Endometrial microvascular endothelial cells (primary cell): Measurements from ENCODE around the gene PITX1. TPM values are rescaled to one million over a fixed set of nuclear protein-coding genes. Genes with fewer than 3 reads are reported as not detected.

ENCODE experiments used
- in situ Hi-C: cut with HindIII; loops from 2 replicates; pipeline ENCODE4 v1.10.0; 2017; ENCODE audit warnings: low sequenced_read_pairs, low pct_unique_long_range_greater_than_20kb; ENCODE audit errors: inconsistent ontology term
- total RNA-seq: library from RNA; depleted of rRNA; stranded (reverse); fragments of >200 nt; gene quantifications from one replicate; pipeline ENCODE4 v1.2.3, GENCODE V29; 2015; ENCODE audit errors: inconsistent ontology term

The PITX1 gene
- total RNA-seq, 1 donor from 2014 or later, result not detected

DNA sequence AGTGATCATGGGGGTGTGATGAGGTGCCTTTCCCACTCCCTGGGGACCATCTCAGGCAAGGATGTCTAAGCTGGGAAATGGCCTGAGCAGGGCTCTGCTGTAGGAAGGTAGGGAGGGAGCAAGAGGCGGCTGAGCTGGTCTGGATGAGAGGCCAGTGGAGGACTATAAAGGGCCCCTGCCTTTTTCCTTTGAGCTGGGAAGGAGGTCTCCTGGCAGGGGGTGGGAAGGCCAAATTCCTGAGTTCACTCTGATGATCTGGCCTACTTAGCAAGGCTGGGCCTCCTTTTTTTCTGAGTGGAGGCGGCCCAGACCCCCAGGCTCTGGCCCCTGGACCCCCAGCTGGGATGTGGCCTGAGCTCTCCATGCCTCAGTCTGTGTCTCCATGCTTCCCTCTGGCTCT is 14.3 kb upstream of the PITX1 start:
- in situ Hi-C loops, result no loop called here

DNA sequence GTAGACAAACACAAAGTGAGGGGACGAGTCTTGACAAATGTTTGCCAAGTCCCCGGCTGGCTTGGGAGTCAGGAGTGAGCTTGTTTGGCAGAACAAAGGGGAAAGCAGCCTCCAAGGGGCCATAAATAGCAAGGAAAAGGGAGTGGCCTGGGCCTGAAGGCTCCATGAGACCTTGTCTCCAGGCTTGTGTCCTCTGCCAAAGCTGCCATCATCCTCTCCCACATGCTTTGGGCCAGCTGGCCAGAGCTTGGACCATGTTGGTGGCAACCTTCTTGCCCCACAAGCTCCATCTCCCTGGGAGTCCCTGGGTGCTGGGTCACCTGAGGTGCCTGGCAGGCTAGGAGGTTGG is 13.3 kb upstream of the PITX1 start:
- in situ Hi-C loops, result no loop called here

DNA sequence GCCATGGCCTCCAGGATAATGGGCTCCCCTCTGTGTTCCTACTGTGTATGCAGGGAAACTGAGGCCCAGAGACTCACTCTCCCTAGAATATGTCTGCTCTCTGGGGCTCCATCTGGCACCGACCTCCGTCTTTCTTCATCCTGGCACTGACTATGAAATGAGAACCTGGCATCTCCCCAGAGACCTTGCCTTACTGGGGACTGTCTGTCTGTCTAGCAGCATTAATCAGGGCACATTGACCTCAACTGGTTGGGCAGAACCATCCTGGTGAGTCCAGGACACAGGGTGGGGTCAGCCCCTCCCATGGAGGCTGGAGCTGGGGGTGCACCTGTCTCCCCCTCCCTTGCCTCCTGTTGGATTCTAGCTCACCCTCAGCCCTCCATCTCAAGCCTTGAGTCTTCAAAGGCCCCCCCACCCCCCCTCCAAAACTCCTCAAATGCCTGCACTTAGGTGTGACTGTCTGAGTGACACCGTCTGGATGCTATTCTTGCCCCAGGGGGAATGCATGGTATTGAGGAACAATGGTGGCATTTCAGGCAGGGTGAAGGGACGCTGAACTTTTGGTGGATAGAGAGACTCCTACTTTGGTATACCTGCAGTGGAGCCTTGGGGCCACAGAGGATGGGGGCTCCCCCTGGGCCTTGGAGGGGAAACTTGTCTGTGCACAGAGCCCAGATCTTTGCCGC is 12.8 kb upstream of the PITX1 start:
- in situ Hi-C loops, result no loop called here

GRCh38 chr5:135045488-135045887 is 11.5 kb upstream of the PITX1 start:
- in situ Hi-C loops, result no loop called here

- in situ Hi-C loops, result no loop called here
Observed at GRCh38 chr5:135042595-135042994, 8.6 kb upstream of the PITX1 start.

GRCh38 chr5:135041726-135042125 is 7.7 kb upstream of the PITX1 start:
- in situ Hi-C loops, result no loop called here

- in situ Hi-C loops, result no loop called here
Observed at GRCh38 chr5:135041145-135041587, 7.1 kb upstream of the PITX1 start.

DNA sequence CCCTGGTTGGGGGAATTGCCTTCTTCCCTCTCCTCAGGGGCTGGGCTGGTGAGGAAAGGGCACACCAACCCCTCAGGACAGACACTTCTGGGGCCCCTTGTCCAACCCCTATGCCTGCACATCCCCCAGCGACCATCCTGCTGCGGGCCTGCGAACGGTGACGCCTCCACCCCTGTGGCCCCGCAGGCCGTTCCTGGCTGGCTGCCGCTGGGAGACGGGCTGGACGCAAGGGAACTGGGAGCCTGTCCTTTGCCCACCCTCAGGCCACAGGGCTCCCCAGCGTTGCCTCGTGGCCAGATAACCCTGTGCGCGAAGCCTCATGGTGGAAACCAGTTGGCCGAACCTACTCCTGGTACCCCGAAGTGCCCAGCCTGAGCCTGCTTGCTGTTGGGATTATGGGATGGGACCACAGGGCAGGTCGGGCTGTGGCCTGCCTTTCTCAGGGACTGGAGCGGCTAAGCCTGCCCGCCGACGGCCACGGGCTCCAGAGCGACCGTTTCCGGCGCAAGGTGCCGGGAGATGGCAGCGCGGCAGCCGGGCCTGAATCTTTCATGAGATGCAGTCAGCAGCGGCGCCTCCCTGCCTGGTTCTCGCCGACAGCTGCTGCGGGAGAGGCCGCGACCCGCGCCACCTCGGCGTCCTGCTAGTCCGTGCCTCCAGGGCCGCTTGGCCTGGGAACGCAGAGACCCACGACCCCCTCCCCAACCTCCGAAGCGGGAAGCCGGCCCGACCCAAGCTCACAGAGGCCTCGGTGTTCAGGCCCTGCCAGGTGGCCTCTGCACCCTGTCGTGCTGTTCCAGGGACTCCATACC is 6.5 kb upstream of the PITX1 start:
- in situ Hi-C loops, result no loop called here

DNA sequence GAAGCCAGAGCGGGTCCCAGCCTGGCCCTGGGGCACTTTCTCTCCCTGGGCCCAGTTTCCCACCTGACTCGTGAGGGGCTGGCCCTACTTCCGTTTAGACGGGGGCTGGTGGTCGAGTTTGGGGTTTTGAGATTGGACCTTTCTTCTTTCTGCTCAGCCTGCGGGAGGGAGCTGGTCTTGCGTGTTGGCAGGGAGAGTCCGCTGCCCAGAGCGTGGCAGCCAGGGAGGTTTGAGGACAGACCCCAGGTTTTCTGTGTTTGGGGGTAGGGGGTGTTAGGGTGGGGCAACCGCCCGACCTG is 6.0 kb upstream of the PITX1 start:
- in situ Hi-C loops, result no loop called here

GRCh38 chr5:135039271-135040033 is 5.4 kb upstream of the PITX1 start:
- in situ Hi-C loops, result no loop called here

- in situ Hi-C loops, result no loop called here
Observed at GRCh38 chr5:135038813-135039270, 4.8 kb upstream of the PITX1 start.

DNA sequence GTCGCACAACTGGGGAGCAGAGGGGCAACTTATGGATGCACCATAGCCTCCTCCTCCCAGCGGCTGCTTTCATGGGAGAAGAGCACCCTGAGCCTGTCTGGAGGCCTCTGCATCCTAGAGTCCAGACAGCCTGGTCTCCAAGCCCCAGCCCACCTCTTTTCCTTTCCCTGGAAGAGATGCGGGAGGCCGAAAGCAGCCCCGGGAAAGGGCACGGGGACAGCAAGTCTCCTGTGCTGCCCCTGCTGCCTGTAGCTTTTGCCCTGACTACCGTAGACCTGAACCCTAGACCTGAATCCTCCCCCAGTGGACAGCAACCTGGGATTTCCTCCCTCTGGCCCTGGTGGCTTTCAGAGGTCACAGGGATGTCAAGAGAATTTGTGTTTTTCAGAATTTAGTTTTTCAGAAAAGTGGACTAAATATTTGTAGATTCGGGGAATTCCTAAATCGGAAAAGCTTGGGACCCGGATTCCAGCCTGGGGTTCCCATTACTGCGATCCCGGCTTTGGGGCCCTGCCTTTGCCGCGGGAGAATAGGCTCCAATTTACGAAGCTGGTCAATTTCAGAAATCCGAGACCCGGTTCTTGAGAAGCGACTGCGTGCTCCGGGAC is 4.3 kb upstream of the PITX1 start:
- in situ Hi-C loops, result no loop called here

DNA sequence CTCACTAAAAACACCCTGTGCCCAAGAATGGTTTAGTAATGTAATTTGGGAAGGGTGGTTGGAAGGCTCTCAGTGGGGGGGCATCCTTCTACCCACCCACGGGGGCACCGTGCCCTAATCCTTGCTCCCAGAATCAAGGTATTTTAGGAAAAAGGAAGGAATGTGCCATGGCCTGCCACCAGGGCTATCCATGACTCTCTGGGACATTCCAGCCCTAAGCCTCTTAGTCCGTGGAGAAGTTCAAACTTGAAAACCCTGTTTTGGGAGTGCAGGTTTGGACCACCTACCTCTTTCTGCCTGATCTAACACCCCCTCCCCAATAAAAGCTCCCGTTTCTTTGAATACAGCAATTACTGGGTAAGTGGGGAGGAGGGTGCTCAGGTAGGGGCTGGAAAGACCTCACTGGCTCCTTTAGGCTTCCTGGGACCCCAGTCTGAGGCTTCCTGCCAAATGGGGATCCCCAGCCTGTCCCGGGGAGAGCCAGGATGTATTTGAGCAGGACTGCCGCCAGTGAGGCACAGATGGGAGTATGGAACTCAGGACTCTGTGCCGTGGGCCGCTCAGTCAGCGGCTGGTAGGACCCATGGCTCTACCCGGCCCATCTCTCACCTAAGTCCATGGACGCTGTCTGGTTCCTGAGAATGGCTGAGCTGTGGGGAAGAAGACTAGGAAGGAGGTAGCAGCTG is 3.6 kb upstream of the PITX1 start:
- in situ Hi-C loops, result no loop called here

GRCh38 chr5:135036405-135036804 is 2.4 kb upstream of the PITX1 start:
- in situ Hi-C loops, result no loop called here

DNA sequence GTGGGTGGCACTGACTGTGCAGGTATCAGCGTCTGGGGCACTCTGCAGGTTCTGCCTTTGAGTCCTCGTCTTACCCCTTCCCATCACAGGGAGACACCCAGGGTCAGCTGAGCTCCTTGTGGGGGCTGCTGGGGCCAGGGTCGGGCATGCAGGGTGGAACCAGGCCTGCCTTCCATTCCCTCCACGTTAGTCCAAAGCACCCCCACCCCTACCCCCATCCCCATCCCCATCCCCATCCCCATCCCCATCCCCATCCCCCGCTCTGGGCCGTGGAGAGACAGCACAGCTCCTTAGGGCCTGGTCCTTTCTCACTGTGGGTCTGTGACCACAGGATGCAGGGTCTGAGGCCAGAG is 1.6 kb upstream of the PITX1 start:
- in situ Hi-C loops, result no loop called here

DNA sequence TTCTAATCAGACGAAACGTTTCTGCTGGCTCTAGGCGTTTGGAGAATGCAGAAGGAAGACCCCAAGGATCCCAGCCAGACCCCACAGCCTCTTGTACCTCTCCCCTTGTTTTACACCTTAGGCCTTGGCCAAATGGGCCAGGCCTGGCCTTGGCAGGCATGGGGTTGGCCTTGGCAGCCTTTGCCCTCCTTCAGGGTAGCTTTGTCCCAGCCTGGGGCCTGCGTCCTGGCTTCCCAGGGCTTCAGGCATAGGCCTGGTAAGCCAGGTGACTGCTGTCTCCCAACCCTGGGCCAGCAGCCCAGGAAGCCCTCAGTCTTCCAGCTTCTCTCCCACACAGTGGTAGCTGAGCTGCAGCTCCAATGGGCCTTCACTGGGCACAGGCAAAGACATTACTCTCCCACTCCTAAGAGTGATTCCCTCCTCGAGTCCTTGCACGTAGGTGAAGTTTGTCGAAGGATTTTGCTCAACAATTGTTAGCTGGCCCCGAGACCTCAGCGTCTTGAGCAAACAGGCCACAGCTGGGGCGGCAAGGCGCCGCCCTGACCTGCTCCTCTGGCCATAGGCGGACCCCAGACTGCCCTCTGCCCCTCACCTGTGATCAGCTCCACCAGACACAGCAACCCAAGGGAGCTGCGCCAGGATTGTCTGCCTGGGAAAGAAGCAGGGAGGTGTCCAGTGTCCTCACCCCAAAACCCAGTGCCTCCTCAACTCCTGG is 1.1 kb upstream of the PITX1 start:
- in situ Hi-C loops, result no loop called here

- in situ Hi-C loops, result no loop called here
Observed at GRCh38 chr5:135034236-135034962, 371 bp upstream of the PITX1 start.
